ENCODE results near the gene ZEB2. TPM values are rescaled to one million over a fixed set of nuclear protein-coding genes. Genes with fewer than 3 reads are reported as not detected.

Gene ZEB2
- total RNA-seq, 4 donors from 2014 or later = 168 to 344 (median 251) TPM

GRCh38 chr2:144447535-144447934 lies 72.4 kb downstream of the ZEB2 start:
- TF ChIP-seq CTCF (IDR thresholded peaks at IDR 0.05) = no peak
- no peak for ATAC-seq (ENCODE audit: low FRiP score)
- DNase-seq (ENCODE audit: low spot score) = no peak

GRCh38 chr2:144446136-144446535 lies 73.8 kb downstream of the ZEB2 start:
- TF ChIP-seq CTCF (IDR thresholded peaks at IDR 0.05) = no peak
- no peak for DNase-seq (ENCODE audit: low spot score)
- no peak for ATAC-seq (ENCODE audit: low FRiP score)

- ATAC-seq (ENCODE audit: low FRiP score) (no peak), DNase-seq (ENCODE audit: low spot score) (no peak)
- TF ChIP-seq CTCF (IDR thresholded peaks at IDR 0.05) = no peak
Measured at GRCh38 chr2:144445196-144445595, 74.7 kb downstream of the ZEB2 start.

- no peak for TF ChIP-seq CTCF (IDR thresholded peaks at IDR 0.05)
- ATAC-seq (ENCODE audit: low FRiP score) (peak; percentile 38), DNase-seq (ENCODE audit: low spot score) (no peak)
Measured at GRCh38 chr2:144443837-144444817, 75.8 kb downstream of the ZEB2 start.

GRCh38 chr2:144441711-144442141 lies 78.2 kb downstream of the ZEB2 start:
- ATAC-seq (ENCODE audit: low FRiP score) (no peak), DNase-seq (ENCODE audit: low spot score) (no peak)
- no peak for TF ChIP-seq CTCF (IDR thresholded peaks at IDR 0.05)

GRCh38 chr2:144439993-144440392 lies 79.9 kb downstream of the ZEB2 start:
- no peak for TF ChIP-seq CTCF (IDR thresholded peaks at IDR 0.05)
- DNase-seq (ENCODE audit: low spot score) = no peak
- no peak for ATAC-seq (ENCODE audit: low FRiP score)

All from omental fat pad (tissue), 4 donors.